Activated T-cell treated with anti-CD3 and anti-CD28 coated beads, Interleukin-2, amount 50 U/mL, for 48 hours (primary cell): Measurements from ENCODE around the gene RPP30.
"Not testable (repeated sequence)": the region's sequence is repeated elsewhere in the genome, so short reads cannot be mapped to it uniquely, and the experiment has no call there.

Experiments used
- DNase-seq, 2 experiments: peaks; one replicate each; pipeline ENCODE4 v3.0.0-alpha.2; 2020

RPP30 gene

DNA sequence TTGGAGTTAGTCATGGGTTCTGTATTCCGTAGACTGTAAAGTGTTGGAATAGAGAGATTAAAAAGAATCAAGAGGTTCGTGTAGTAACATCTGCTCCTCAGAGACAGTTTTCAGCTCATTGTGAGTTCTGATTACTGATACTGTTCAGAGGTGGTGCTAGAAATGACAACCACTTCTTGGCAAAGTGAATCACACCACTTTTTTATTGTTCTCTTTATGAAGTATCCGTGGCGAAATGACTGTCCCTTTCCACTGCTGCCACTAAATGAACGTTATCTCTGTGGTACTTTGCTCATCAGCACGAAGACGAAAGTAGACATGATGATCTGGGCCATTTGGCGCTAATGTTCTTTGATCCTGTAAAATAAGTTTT, 860 bp downstream of the RPP30 start:
- peak in 1 of 2 experiments; percentile 49 for DNase-seq

DNA sequence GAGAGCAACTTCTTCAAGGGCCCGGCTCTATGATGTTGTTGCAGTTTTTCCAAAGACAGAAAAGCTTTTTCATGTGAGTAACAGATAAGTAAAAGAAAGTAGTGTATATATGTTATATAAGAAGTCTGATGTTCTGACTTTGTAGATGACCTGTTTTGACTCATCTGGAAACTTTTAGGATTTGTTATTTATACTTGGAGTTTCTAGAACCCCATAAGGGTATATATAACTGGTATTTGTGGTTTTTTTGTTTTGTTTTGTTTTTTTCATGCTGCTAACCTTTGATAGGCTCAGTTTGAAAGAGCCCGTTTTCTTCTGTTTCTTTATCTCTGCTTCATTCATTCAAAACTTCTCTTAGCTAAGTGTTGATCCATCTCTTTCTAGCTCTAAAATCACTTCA, 7.3 kb downstream of the RPP30 start:
- no peak for DNase-seq

GRCh38 chr10:90880059-90880719, 8.4 kb downstream of the RPP30 start:
- not testable (repeated sequence) for DNase-seq

- DNase-seq: no peak
Observed at GRCh38 chr10:90884431-90884830, 12.7 kb downstream of the RPP30 start.

- DNase-seq: no peak
Observed at GRCh38 chr10:90885176-90885575, 13.4 kb downstream of the RPP30 start.

DNA sequence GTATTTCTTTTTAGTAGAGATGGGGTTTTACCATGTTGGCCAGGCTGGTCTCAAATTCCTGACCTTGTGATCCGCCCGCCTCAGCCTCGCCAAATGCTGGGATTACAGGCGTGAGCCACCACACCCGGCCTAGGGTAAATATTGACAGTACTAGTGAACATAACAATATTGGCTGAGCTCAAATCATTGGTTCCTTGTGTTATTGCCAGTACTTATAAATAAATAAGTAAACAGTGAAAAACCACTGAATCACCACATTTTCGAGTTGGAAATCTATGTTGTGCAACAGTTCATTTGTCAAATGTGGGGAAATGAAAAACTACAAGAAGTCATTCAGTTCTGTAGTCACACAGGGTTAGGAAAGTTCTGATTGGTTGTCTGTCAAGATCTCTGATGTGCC, 15.8 kb downstream of the RPP30 start:
- DNase-seq: no peak

- no peak for DNase-seq
Observed at GRCh38 chr10:90888387-90888786, 16.6 kb downstream of the RPP30 start.

- no peak for DNase-seq
Observed at GRCh38 chr10:90889636-90890035, 17.9 kb downstream of the RPP30 start.

DNA sequence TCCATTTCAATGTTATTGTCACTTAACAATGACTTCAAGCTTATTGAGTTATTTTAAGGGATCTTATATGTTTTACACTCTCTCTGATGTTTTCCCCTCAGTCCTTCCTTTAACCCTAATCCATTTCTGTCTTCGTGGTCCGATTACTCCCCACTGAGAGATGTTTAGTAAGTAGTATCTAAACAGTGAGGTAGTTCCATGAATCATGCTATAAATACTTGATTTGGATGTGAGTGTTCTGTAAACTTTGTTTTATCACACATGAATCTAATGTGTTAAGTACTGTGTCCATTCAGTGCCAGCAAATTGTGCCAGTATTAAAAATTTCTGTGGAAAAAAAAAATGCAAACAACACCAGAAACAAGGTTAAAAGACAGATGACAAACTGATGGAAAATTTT, 18.6 kb downstream of the RPP30 start:
- no peak for DNase-seq

- no peak for DNase-seq
Observed at GRCh38 chr10:90893190-90893589, 21.4 kb downstream of the RPP30 start.

GRCh38 chr10:90896916-90897315, 25.1 kb downstream of the RPP30 start:
- DNase-seq: not testable (repeated sequence)

GRCh38 chr10:90905925-90906324, 34.2 kb downstream of the RPP30 start:
- DNase-seq: no peak

GRCh38 chr10:90906596-90906995, 34.8 kb downstream of the RPP30 start:
- DNase-seq: no peak

- peak; percentile 52 to 53 for DNase-seq
Observed at GRCh38 chr10:90911133-90912051, 39.6 kb downstream of the RPP30 start.

GRCh38 chr10:90912174-90912573, 40.4 kb downstream of the RPP30 start:
- no peak for DNase-seq

DNA sequence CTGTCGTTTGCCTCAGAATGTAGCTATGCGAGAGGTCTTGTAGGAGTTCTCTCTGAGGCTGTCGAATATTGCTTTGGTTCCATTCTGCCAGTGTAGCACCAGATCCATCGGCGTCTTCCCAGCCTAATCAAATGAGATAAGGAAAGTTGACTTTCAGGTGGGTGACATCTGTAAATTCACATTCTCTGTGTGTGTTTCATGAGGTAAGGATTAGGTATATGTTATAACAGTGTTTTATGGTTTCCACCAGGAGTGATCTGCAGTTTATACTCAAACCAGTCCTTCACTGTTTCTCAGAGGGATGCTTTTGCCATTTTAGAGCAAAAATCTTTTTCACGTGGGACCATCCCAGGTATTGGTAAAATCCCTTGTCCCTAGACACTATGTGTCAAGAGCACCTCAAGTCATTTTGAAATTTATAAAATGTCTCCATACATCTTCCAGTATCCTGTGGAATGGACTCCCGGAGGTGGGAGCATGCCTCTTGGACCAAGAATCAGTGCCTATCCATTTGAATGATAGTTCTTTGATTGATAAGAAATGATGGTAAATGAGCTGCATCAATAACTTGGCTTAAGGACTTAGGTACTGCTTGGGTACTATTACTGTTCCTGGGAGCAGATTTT, 41.2 kb downstream of the RPP30 start:
- no peak for DNase-seq

DNA sequence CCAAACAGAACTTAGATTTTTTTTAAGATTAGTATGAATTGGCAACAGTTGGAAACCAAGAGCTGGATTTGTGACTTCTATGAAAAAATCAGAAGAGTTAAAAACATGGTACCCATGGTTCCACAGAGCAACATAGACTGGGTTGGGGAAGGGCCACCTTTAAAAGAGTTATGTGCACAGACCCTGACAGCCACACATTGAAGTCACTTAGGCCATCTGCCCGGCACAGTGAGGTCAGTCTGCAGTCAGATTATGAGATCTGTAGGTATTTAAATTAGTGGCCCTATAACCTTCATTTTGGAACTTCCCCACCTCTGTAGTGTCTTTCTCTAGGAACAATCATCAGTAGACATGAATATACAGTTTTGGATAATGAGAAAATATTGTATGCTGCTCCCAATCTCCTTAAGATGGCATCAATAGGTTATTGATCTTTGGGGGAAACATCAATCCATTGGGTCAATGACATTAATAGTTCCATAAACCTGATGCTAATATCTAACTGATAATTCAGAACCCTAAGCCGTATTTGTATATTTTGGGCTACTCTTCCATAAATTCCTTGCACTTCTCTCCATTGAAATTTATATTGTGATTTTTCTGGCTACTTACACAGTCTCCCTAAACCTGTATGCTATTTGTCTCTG, 42.1 kb downstream of the RPP30 start:
- no peak for DNase-seq

DNA sequence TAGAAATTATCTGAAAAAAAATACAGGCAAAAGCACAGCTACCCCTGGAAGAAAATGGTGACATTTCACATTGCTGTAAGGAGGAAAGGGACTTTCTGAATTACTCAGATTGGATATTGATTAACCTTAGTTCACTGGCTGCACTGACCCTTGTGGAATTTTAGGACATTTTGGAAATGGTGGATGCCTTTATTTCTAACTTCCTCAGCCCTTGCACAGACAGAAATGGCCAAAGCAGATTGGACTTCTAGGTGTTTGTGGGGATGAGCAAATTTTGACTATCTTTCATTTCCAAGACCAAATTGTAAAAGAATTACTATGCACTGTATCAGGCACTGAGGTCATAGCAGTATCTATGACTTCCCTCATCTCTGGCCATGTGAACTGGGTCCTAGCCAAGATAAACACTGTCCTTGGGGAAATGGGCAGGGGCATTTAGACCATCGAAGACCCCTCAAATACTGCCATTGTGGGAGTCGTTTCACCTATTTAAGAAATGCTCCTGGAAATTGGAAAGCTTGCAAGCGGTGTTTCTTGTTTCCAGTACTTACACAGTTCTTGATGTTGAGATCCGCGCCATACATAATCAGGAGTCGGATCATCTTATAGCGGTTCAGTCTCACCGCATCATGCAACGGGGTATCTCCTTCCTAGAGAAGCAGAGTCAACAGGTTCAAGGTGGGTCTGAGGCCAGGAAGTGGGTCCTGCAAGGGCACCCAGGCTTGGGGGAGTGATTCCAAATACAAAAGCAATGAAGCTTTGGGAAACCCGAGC, 43.4 kb downstream of the RPP30 start:
- DNase-seq: no peak

DNA sequence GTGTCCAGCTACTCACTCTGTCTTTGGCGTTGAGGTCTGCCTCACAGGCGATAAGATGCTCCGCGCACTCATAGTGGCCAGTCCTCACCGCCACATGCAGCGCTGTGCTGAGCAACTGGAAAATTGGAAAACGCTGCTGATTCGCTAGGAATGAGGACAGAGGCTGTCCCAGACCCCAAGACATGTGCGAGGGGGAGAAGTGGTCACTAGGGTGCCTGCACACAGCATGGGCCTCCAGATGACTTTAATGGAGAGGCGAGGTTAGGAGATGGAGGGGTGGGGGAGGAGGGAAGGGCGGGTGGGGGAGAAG, 43.9 kb downstream of the RPP30 start:
- DNase-seq: no peak

DNA sequence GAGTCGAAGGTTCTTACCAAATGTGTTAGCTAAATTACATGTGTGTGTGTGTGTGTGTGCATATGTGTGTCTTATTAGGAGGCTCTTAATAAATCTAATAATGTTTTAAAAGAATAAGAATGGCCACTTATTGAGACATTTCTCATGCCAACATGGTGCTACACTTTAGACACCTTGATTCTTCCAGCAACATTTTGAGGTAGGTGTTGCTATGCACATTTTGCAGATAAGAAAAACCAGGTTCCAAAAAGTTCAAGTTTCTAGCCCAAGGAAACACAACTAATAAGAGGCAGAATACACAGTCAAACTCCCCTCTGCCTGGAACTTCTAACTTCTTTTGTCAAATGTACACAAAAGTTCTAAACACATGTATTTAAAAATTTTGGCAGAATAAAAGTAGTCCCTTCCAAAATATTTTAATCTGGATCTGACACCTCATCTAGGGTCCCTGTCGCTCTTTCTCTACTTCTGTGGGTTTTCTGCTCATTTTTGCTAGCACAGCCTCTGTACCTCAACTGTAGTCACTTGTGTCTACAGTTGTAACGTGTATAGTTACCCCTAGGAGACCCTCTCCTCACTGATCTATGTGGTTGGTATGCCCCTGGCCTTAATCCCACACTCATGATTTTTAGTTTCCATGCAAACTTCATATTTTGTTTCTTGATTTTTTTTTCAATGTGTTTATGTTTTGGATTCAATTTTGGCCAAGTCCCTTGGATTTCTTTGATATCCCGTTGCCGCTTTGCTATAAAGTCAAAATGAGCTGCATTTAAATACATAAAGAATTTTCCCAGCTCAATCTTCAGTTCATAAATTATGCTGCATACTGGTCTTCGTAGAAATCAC, 44.8 kb downstream of the RPP30 start:
- no peak for DNase-seq

DNA sequence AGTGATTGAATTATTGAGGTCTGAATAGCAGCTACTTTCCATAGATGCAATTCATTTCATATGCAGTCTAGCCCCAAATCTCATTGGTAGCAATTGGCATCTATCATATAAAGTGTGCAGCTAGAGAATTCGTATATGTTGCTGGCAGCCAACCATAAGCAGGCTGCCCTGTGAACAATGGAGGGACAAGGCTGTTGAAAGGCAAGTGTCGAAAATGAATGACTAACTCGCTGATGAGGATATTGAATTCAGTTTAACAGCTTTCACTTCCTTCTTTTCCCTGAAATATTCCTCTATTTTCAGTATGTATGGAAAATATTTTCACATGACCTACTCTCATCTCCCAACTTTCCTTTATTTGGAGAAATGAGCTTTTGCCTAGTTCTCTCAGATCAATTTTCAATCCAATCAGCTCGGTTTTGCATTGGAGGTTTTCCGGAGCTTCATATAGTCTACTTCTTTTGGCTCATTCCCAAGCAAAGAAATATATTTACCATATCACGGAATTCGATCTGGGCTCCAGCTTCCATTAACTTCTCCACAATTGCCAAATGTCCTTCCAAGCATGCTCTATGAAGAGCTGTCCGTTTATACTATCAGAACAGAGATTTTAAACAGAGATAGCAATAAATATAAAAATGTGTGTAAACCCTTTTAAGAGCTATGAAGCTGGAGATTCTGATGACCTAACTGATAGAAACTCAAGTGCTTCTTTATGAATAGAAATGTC, 45.6 kb downstream of the RPP30 start:
- DNase-seq: no peak
